ENCODE measurements around the gene FAM124A.

Gene FAM124A

DNA sequence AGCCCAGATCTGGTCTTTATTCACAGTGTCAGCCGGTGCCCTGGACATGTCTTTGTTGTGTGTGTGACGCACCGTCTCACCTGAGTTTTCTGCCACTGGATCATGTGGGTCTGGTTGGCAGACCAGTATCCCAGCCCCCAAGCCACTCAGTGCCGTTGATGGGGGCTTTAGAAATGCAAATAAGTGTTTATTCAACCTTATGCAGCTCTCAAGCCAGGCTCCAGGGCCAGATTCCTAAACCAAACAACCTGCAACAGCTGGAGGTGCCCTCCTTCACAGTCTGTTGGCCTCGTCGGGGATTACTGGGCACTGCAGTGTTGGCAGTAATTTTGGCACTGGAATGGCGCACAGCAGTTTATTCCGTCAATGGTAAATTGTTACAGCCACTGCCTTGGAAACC is 21.6 kb downstream of the FAM124A start:
- H4K8ac ChIP-seq (ENCODE audit: low read length) = no peak overlapping the region
- H3K4me3 ChIP-seq (ENCODE audit: insufficient read depth in 1 of 2, low read depth in 1 of 2, low read length in 2 of 2) = no peak overlapping the region
- no peak overlapping the region for H2BK15ac ChIP-seq (ENCODE audit: low read depth, poor library complexity, severe bottlenecking)
- WGBS = 58% methylated on average over 6 of the region's 8 CpGs
- H3K23ac ChIP-seq (ENCODE audit: low read length in 2 of 2) = no peak overlapping the region
- no peak for DNase-seq
- H2BK12ac ChIP-seq (ENCODE audit: low read length in 2 of 2) = no peak overlapping the region
- H2BK5ac ChIP-seq (ENCODE audit: low read depth, low read length, poor library complexity, severe bottlenecking) = no peak overlapping the region
- H3K9me3 ChIP-seq (ENCODE audit: control insufficient read depth, low read length) = no peaks in the 10 kb centered on the region
- no peak overlapping the region for H3K27ac ChIP-seq (ENCODE audit: low read length, poor library complexity, severe bottlenecking)
- H2BK120ac ChIP-seq (ENCODE audit: low read depth, low read length) = no peak overlapping the region
- H3K4me2 ChIP-seq (ENCODE audit: low read length, poor library complexity, severe bottlenecking) = no peak overlapping the region
- H2AK5ac ChIP-seq (ENCODE audit: low read length, severe bottlenecking) = no peak overlapping the region
- no peak overlapping the region for H3K18ac ChIP-seq (ENCODE audit: low read depth in 1 of 2, low read length in 2 of 2)
- H3K79me1 ChIP-seq (replicated peaks; ENCODE audit: low read length, poor library complexity, severe bottlenecking) = no peaks in the 10 kb centered on the region
- no peak overlapping the region for H3K14ac ChIP-seq (ENCODE audit: low read length in 2 of 2)
- H3K36me3 ChIP-seq (ENCODE audit: control insufficient read depth in 1 of 2, insufficient read depth in 2 of 2, low read depth in 1 of 2, low read length in 2 of 2) = peaks cover 0 to 5% of the 10 kb centered on the region in 2 experiments
- H3K4ac ChIP-seq (ENCODE audit: low read depth in 1 of 2, low read length in 2 of 2) = no peak overlapping the region
- H3K9ac ChIP-seq (ENCODE audit: low read length) = no peak overlapping the region
- peaks cover 0 to 36% of the 10 kb centered on the region in 2 experiments for H3K27me3 ChIP-seq (ENCODE audit: control insufficient read depth in 1 of 2, insufficient read depth in 1 of 2, low read length in 2 of 2)
- H2AFZ ChIP-seq (ENCODE audit: low read depth, low read length) = no peak overlapping the region
- no peak overlapping the region for H4K91ac ChIP-seq (ENCODE audit: low read length)
- peaks cover 11% of the 10 kb centered on the region for H3K4me1 ChIP-seq (ENCODE audit: control insufficient read depth, insufficient read depth, low read depth, low read length)

DNA sequence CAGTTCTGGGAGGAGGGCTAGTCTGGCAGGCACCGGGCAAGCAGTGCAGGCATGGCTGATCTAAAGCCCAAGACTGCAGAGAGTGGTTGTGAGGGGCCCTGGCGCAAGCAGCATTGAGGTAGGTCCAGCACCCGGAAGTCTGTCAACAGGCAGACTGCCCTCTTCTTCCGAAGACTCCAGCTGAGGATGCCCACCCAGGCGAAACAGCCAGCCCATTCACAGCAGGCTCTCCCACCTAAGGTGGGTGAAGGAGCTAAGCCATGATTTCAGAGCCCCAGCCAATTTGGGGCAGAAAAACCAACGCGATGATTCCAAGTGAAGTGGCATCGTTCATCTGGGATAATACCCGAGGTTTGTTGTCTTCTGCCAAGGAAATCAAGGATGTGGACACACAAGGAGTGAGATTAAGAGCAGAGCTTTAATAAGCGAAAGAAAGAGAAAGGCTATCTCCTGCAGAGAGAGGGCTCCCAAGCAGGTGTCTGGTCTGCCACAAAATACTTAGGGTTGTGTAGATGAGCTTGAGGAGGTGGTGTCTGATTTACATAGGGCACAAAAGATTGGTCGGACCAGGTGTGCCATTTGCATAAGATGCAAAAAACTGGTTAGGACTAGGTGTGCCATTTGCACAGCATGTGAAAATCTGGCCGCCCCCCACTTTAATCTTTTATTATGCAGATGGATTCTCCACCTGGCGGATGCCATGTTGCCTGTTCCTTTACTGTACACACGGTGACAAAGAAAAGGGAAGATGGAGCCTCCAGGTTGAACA is 22.6 kb downstream of the FAM124A start:
- no peak overlapping the region for H3K4me2 ChIP-seq (ENCODE audit: low read length, poor library complexity, severe bottlenecking)
- H3K4ac ChIP-seq (ENCODE audit: low read depth in 1 of 2, low read length in 2 of 2) = no peak overlapping the region
- 66% methylated on average over 14 of the region's 14 CpGs for WGBS
- H2BK12ac ChIP-seq (ENCODE audit: low read length in 2 of 2) = no peak overlapping the region
- no peak overlapping the region for H3K27ac ChIP-seq (ENCODE audit: low read length, poor library complexity, severe bottlenecking)
- H3K9ac ChIP-seq (ENCODE audit: low read length) = no peak overlapping the region
- H3K36me3 ChIP-seq (ENCODE audit: control insufficient read depth in 1 of 2, insufficient read depth in 2 of 2, low read depth in 1 of 2, low read length in 2 of 2) = peaks cover 0 to 5% of the 10 kb centered on the region in 2 experiments
- H3K79me1 ChIP-seq (replicated peaks; ENCODE audit: low read length, poor library complexity, severe bottlenecking) = no peaks in the 10 kb centered on the region
- H3K27me3 ChIP-seq (ENCODE audit: control insufficient read depth in 1 of 2, insufficient read depth in 1 of 2, low read length in 2 of 2) = peaks cover 0 to 41% of the 10 kb centered on the region in 2 experiments
- H2BK120ac ChIP-seq (ENCODE audit: low read depth, low read length) = no peak overlapping the region
- no peak overlapping the region for H2BK15ac ChIP-seq (ENCODE audit: low read depth, poor library complexity, severe bottlenecking)
- H3K14ac ChIP-seq (ENCODE audit: low read length in 2 of 2) = no peak overlapping the region
- H3K4me1 ChIP-seq (ENCODE audit: control insufficient read depth, insufficient read depth, low read depth, low read length) = peaks cover 11% of the 10 kb centered on the region
- no peaks in the 10 kb centered on the region for H3K9me3 ChIP-seq (ENCODE audit: control insufficient read depth, low read length)
- no peak overlapping the region for H2AFZ ChIP-seq (ENCODE audit: low read depth, low read length)
- H3K18ac ChIP-seq (ENCODE audit: low read depth in 1 of 2, low read length in 2 of 2) = no peak overlapping the region
- no peak overlapping the region for H4K8ac ChIP-seq (ENCODE audit: low read length)
- no peak overlapping the region for H2AK5ac ChIP-seq (ENCODE audit: low read length, severe bottlenecking)
- H2BK5ac ChIP-seq (ENCODE audit: low read depth, low read length, poor library complexity, severe bottlenecking) = no peak overlapping the region
- H4K91ac ChIP-seq (ENCODE audit: low read length) = no peak overlapping the region
- no peak for DNase-seq
- no peak overlapping the region for H3K4me3 ChIP-seq (ENCODE audit: insufficient read depth in 1 of 2, low read depth in 1 of 2, low read length in 2 of 2)
- H3K23ac ChIP-seq (ENCODE audit: low read length in 2 of 2) = no peak overlapping the region

DNA sequence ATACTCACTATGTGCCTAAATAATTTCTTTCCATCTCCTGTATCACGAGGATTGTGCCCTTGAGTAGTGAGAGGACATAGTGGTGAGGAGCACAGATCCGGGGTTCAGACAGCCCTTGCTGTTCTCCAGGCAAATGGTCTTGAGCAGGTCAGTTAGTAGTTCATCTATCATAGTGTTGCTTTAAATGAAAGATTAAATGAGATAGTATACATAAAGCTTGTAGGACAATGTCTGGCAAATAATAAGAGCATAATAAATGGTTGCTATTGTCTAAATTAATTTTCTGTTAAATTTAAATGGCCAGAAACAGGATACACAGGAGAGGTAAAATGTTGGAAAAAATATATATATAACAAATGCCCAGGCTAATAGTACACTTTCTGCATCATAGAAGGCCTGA is 23.4 kb downstream of the FAM124A start:
- no peaks in the 10 kb centered on the region for H3K79me1 ChIP-seq (replicated peaks; ENCODE audit: low read length, poor library complexity, severe bottlenecking)
- H3K4me1 ChIP-seq (ENCODE audit: control insufficient read depth, insufficient read depth, low read depth, low read length) = peaks cover 11% of the 10 kb centered on the region
- no peak overlapping the region for H3K18ac ChIP-seq (ENCODE audit: low read depth in 1 of 2, low read length in 2 of 2)
- no peak overlapping the region for H3K23ac ChIP-seq (ENCODE audit: low read length in 2 of 2)
- H3K14ac ChIP-seq (ENCODE audit: low read length in 2 of 2) = no peak overlapping the region
- H3K9ac ChIP-seq (ENCODE audit: low read length) = no peak overlapping the region
- H3K27me3 ChIP-seq (ENCODE audit: control insufficient read depth in 1 of 2, insufficient read depth in 1 of 2, low read length in 2 of 2) = peaks cover 0 to 41% of the 10 kb centered on the region in 2 experiments
- H2BK15ac ChIP-seq (ENCODE audit: low read depth, poor library complexity, severe bottlenecking) = no peak overlapping the region
- H2BK120ac ChIP-seq (ENCODE audit: low read depth, low read length) = no peak overlapping the region
- H3K4ac ChIP-seq (ENCODE audit: low read depth in 1 of 2, low read length in 2 of 2) = no peak overlapping the region
- no peak overlapping the region for H2AK5ac ChIP-seq (ENCODE audit: low read length, severe bottlenecking)
- no peak overlapping the region for H3K4me3 ChIP-seq (ENCODE audit: insufficient read depth in 1 of 2, low read depth in 1 of 2, low read length in 2 of 2)
- H3K27ac ChIP-seq (ENCODE audit: low read length, poor library complexity, severe bottlenecking) = no peak overlapping the region
- no peak overlapping the region for H4K91ac ChIP-seq (ENCODE audit: low read length)
- no peaks in the 10 kb centered on the region for H3K9me3 ChIP-seq (ENCODE audit: control insufficient read depth, low read length)
- DNase-seq = no peak
- H2BK12ac ChIP-seq (ENCODE audit: low read length in 2 of 2) = no peak overlapping the region
- H4K8ac ChIP-seq (ENCODE audit: low read length) = no peak overlapping the region
- peaks cover 0 to 5% of the 10 kb centered on the region in 2 experiments for H3K36me3 ChIP-seq (ENCODE audit: control insufficient read depth in 1 of 2, insufficient read depth in 2 of 2, low read depth in 1 of 2, low read length in 2 of 2)
- no peak overlapping the region for H3K4me2 ChIP-seq (ENCODE audit: low read length, poor library complexity, severe bottlenecking)
- no peak overlapping the region for H2AFZ ChIP-seq (ENCODE audit: low read depth, low read length)
- WGBS = 84% methylated on average over 2 of the region's 2 CpGs
- H2BK5ac ChIP-seq (ENCODE audit: low read depth, low read length, poor library complexity, severe bottlenecking) = no peak overlapping the region

DNA sequence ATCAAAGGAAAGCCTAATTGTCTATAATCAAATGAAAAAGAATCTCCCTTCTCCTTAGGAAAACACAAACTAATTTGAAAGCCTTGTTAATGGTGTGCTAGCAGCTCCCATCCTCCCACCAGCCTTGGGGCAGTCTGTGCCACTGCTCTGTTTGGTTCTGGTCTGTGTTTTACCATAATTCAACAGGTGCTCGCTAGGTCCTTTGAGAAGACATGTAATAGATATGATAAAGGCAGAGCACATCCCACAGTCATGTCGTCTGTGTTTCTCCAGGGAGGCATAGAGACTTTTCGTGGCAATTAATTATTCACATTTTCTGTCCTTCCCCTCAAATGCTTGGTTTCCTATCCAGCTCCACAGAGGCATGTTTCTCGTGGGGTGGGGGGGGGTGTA is 23.8 kb downstream of the FAM124A start:
- H2BK15ac ChIP-seq (ENCODE audit: low read depth, poor library complexity, severe bottlenecking) = no peak overlapping the region
- no peak overlapping the region for H2BK120ac ChIP-seq (ENCODE audit: low read depth, low read length)
- peaks cover 0 to 5% of the 10 kb centered on the region in 2 experiments for H3K36me3 ChIP-seq (ENCODE audit: control insufficient read depth in 1 of 2, insufficient read depth in 2 of 2, low read depth in 1 of 2, low read length in 2 of 2)
- no peak overlapping the region for H4K91ac ChIP-seq (ENCODE audit: low read length)
- no peak overlapping the region for H2BK12ac ChIP-seq (ENCODE audit: low read length in 2 of 2)
- H4K8ac ChIP-seq (ENCODE audit: low read length) = no peak overlapping the region
- no peak for DNase-seq
- no peak overlapping the region for H2BK5ac ChIP-seq (ENCODE audit: low read depth, low read length, poor library complexity, severe bottlenecking)
- no peak overlapping the region for H2AK5ac ChIP-seq (ENCODE audit: low read length, severe bottlenecking)
- no peak overlapping the region for H3K9ac ChIP-seq (ENCODE audit: low read length)
- H3K27ac ChIP-seq (ENCODE audit: low read length, poor library complexity, severe bottlenecking) = no peak overlapping the region
- no peak overlapping the region for H3K4ac ChIP-seq (ENCODE audit: low read depth in 1 of 2, low read length in 2 of 2)
- no peak overlapping the region for H2AFZ ChIP-seq (ENCODE audit: low read depth, low read length)
- H3K4me2 ChIP-seq (ENCODE audit: low read length, poor library complexity, severe bottlenecking) = no peak overlapping the region
- peaks cover 0 to 41% of the 10 kb centered on the region in 2 experiments for H3K27me3 ChIP-seq (ENCODE audit: control insufficient read depth in 1 of 2, insufficient read depth in 1 of 2, low read length in 2 of 2)
- H3K4me1 ChIP-seq (ENCODE audit: control insufficient read depth, insufficient read depth, low read depth, low read length) = peaks cover 11% of the 10 kb centered on the region
- H3K9me3 ChIP-seq (ENCODE audit: control insufficient read depth, low read length) = no peaks in the 10 kb centered on the region
- 57% methylated on average over 3 of the region's 4 CpGs for WGBS
- no peaks in the 10 kb centered on the region for H3K79me1 ChIP-seq (replicated peaks; ENCODE audit: low read length, poor library complexity, severe bottlenecking)
- no peak overlapping the region for H3K23ac ChIP-seq (ENCODE audit: low read length in 2 of 2)
- H3K4me3 ChIP-seq (ENCODE audit: insufficient read depth in 1 of 2, low read depth in 1 of 2, low read length in 2 of 2) = no peak overlapping the region
- H3K18ac ChIP-seq (ENCODE audit: low read depth in 1 of 2, low read length in 2 of 2) = no peak overlapping the region
- H3K14ac ChIP-seq (ENCODE audit: low read length in 2 of 2) = no peak overlapping the region
